ENCODE results near the gene HVCN1. TPM values are rescaled to one million over a fixed set of nuclear protein-coding genes. Genes with fewer than 3 reads are reported as not detected.
A peak's percentile ranks its signal among the peaks of the same experiment; 100 is the strongest.
"Not testable (repeated sequence)": the region's sequence is repeated elsewhere in the genome, so short reads cannot be mapped to it uniquely, and the experiment has no call there.

HVCN1 gene, protein sequence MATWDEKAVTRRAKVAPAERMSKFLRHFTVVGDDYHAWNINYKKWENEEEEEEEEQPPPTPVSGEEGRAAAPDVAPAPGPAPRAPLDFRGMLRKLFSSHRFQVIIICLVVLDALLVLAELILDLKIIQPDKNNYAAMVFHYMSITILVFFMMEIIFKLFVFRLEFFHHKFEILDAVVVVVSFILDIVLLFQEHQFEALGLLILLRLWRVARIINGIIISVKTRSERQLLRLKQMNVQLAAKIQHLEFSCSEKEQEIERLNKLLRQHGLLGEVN
- 8.6 TPM for total RNA-seq

- no peak for DNase-seq (ENCODE audit: low read depth in 2 of 3, low spot score in 2 of 3)
These were observed at the start of gene HVCN1 for GRCh38 chr12:110688446-110689280. Gene HVCN1 (minus strand): TSS chr12:110689115. CDS start chr12:110683245, 5,870 bp downstream.

- DNase-seq (ENCODE audit: low read depth in 2 of 3, low spot score in 2 of 3): no peak
These were observed 48.6 kb upstream of the HVCN1 start for GRCh38 chr12:110737532-110737931.

- not testable (repeated sequence) for DNase-seq (ENCODE audit: low read depth in 2 of 3, low spot score in 2 of 3)
These were observed 48.1 kb upstream of the HVCN1 start for GRCh38 chr12:110737016-110737415.

GRCh38 chr12:110733900-110734299 lies 45.0 kb upstream of the HVCN1 start:
- no peak for DNase-seq (ENCODE audit: low read depth in 2 of 3, low spot score in 2 of 3)

DNA sequence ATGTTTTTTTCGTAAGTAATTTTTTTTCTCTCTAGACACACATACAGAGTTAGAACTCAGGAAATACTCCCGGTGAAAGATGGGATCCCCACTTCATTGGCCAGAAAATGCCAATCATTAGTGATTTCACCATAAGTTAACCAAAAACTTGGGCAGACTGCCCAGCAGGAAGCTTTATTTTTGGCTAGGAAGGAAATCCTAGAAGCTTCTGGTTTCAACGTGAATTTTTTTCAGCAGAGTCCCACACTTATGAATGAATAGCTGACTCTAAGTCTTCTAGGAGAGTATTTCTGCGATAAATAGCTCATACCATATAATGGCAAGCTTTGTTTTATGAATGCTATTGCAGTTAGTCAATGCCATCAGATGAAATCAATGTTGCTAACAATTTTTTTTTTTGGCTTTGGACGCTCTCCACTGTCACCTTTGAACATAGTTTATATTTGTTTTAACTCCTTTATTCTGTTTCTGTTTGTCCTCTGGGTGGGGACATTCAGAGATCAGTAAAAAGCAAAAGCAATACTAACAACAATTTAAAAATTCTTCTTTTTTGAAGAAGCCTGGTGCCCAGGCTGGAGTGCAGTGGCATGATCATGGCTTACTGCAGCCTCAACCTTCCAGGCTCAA lies 44.3 kb upstream of the HVCN1 start:
- no peak for DNase-seq (ENCODE audit: low read depth in 2 of 3, low spot score in 2 of 3)

- DNase-seq (ENCODE audit: low read depth in 2 of 3, low spot score in 2 of 3): no peak
These were observed 43.7 kb upstream of the HVCN1 start for GRCh38 chr12:110732572-110732971.

- DNase-seq (ENCODE audit: low read depth in 2 of 3, low spot score in 2 of 3): no peak
These were observed 42.6 kb upstream of the HVCN1 start for GRCh38 chr12:110731479-110731878.

DNA sequence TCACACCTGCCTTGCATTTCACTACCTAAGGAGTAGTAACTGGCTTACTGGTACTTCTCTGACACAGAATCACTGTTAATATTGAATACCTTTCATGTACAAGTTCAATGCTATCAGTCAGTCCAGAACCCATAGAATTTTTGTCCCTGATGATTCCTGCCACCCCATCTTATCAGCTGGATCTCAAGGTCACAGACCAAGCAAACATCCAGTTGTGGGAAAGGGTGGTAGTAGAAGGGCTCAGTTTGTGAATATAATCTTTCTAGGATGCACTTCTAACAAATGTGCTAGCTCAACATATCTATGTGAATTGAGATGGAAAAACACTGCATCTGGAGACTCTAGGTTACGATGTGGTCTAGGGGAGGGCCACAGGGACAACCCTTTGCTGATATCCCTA lies 39.7 kb upstream of the HVCN1 start:
- no peak for DNase-seq (ENCODE audit: low read depth in 2 of 3, low spot score in 2 of 3)

DNA sequence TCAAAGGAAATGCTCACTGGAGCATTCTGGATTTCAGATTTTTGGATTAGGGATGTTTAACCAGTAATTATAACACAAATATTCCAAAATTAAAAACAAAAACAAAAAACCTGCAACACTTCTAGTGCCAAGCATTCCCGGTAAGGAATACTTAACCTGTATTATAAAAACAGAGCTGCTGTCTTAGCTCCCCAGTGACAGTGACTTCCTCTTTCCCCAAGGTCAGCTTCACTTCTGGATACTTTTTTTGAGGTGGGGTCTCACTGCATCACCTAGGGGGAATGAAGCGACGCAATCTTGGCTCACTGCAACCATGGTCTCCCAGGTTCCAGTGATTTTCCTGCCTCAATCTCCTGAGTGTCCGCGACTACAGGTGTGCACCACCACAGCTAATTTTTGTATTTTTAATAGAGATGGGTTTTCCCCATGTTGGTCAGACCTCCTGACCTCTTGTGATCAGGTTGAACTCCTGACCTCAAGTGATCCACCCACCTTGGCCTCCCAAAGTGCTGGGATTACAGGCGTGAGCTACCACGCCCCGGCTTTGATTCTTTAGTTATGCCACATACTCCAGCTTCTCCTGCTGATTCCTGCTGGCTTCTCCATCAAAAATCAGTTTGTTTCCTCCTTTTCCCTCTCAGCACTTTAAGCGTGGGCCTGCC lies 37.9 kb upstream of the HVCN1 start:
- DNase-seq (ENCODE audit: low read depth in 2 of 3, low spot score in 2 of 3): no peak

- no peak for DNase-seq (ENCODE audit: low read depth in 2 of 3, low spot score in 2 of 3)
These were observed 37.1 kb upstream of the HVCN1 start for GRCh38 chr12:110726028-110726427.

GRCh38 chr12:110725267-110725666 lies 36.4 kb upstream of the HVCN1 start:
- DNase-seq (ENCODE audit: low read depth in 2 of 3, low spot score in 2 of 3): no peak

- not testable (repeated sequence) for DNase-seq (ENCODE audit: low read depth in 2 of 3, low spot score in 2 of 3)
These were observed 34.0 kb upstream of the HVCN1 start for GRCh38 chr12:110722892-110723291.

- no peak for DNase-seq (ENCODE audit: low read depth in 2 of 3, low spot score in 2 of 3)
These were observed 32.7 kb upstream of the HVCN1 start for GRCh38 chr12:110721570-110721969.

DNA sequence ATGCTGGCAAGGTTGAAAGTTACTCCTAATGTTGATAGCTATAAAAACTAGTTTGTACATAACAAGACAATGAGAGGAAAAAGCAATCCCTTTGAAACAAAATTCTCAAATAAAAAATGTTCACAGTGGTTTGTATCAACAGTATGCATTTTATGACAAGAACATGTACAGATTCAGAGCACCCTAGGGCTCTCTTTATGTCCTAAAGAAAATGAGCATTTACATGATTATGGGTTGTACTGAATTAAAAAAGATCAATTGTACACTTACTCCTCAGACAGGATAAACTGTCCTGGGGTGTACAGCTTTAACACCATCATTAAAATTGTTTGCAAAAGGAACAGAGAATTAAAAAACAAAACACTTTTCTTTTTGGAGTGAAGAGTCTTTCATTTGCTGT lies 31.6 kb upstream of the HVCN1 start:
- no peak for DNase-seq (ENCODE audit: low read depth in 2 of 3, low spot score in 2 of 3)

GRCh38 chr12:110718222-110718908 lies 29.4 kb upstream of the HVCN1 start:
- no peak for DNase-seq (ENCODE audit: low read depth in 2 of 3, low spot score in 2 of 3)

DNA sequence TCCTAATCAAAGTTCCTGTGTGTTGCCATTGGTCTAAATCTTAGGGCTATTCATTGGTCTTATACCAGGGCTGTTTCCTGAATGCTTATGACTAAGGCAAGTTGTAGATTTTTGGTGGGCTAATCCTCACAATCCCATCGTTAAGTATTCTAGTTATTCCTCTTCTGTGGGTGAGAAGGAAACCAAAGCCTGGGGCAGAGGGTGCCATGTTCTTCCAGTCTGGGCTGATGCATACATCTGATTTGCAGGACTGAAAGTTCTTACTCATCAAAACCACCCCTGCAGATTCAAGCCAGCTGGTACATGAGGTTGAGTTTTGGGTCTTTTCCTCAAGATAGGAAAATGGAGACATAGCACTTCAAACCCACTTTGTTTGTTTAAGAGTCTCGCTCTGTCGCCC lies 28.1 kb upstream of the HVCN1 start:
- DNase-seq (ENCODE audit: low read depth in 2 of 3, low spot score in 2 of 3): no peak

- no peak for DNase-seq (ENCODE audit: low read depth in 2 of 3, low spot score in 2 of 3)
These were observed 20.0 kb upstream of the HVCN1 start for GRCh38 chr12:110708917-110709316.

DNA sequence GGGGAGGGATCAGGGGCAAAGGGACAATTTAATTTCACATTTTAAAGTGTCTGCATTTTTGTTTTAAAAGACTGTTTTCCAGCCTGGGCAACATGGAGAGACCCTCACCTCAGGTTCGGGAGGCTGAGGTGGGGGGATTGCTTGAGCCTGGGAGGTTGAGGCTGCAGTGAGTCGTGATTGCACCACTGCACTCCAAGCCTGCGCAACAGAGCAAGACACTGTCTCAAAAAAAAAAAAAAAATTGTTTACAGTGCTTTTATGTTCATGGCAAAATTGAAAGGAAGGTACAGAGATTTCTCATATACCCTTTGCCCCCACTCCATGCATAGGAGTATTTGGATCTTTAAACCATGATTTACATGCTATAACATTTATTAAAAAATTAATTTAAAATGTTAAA lies 16.4 kb upstream of the HVCN1 start:
- no peak for DNase-seq (ENCODE audit: low read depth in 2 of 3, low spot score in 2 of 3)

DNA sequence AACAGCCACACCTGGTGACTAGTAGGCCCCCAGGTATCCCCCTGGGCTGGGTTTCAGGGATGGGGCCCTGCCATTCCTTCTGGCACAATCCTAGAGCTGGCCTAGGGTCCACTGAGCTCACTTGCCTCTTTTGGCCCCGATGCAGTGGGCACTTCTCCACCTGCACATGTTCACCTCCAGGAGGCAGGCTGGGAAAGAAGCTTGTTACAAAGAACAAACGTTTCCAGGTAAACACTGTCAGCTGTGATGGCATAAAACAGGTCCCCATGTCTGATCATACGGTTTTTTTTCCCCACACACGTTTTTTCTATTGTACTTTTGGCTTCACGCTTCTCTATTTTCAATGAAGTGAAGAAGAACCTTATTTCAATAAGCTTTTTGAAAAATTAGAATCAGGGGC lies 15.8 kb upstream of the HVCN1 start:
- peak in 1 of 3 donors; percentile 39 for DNase-seq (ENCODE audit: low read depth in 2 of 3, low spot score in 2 of 3)

DNA sequence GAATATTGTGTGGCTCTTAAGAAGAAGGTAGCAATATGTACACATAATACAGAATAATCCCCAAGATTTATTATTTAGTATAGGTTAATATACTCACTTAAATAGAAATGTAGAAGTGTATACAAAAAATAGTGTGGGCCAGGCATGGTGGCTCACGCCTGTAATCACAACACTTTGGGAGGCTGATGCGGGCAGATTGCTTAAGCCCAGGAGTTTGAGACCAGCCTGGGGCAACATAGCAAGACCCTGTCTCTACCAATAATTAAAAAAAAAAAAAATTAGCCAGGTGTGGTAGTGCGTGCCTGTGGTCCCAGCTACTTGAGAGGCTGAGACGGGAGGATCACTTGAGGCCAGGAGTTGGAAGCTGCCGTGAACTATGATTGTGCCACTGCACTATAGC lies 15.3 kb upstream of the HVCN1 start:
- DNase-seq (ENCODE audit: low read depth in 2 of 3, low spot score in 2 of 3): no peak

DNA sequence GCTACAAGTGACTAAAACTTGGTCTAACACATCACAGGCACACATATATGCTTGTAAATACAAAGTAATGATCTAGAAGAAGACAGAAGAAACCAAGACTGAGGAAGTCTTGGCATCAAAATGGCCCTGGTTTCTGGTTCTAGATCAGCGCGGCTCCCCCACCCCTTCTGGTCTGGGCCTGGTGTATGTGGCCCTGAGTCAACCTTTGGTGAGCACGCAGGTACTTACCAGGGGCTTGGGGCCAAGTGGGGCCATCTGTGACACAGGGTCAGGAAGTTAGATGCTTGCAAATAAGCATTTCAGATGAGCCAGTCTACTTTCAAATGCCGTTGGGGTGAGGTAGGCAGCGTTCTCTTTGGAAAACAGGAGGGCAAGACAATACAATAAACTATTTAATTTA lies 13.2 kb upstream of the HVCN1 start:
- no peak for DNase-seq (ENCODE audit: low read depth in 2 of 3, low spot score in 2 of 3)

Measured in hematopoietic multipotent progenitor cell (in vitro differentiated cells).